Keratinocyte (primary cell): ENCODE data around the gene CCS. TPM values are rescaled to one million over a fixed set of nuclear protein-coding genes. Genes with fewer than 3 reads are reported as not detected.
A peak's percentile ranks its signal among the peaks of the same experiment; 100 is the strongest.

Source experiments
- DNase-seq: peaks from one replicate; pipeline ENCODE4 v3.0.0-alpha.2; 2011; ENCODE audit warnings: low read depth, missing footprints, low spot score
- FAIRE-seq: peaks from 2 replicates; lab custom pipeline; 2011; peaks lifted over from hg19 to GRCh38; lab: Jason Lieb, UNC
- H2AFZ ChIP-seq: 2 replicates; pipeline ENCODE4 v1.6.0; 2012; ENCODE audit warnings: low read length, control low read depth, inconsistent platforms; ENCODE audit not compliant: control insufficient read depth
- H3K27ac ChIP-seq: 2 replicates; pipeline ENCODE4 v1.5.1; 2011; ENCODE audit warnings: low read length; ENCODE audit not compliant: control insufficient read depth, insufficient read depth
- H3K27me3 ChIP-seq: 3 replicates; pipeline ENCODE4 v1.6.0; 2011; ENCODE audit warnings: low read length; ENCODE audit not compliant: control insufficient read depth, insufficient read depth; ENCODE audit errors: extremely low read depth
- H3K36me3 ChIP-seq, 2 experiments: 2 replicates in 1 of 2; 3 replicates in 1 of 2; pipeline ENCODE4 v1.5.1; 2011; ENCODE audit warnings: low read length in 2 of 2, mild to moderate bottlenecking in 1 of 2; ENCODE audit not compliant: control insufficient read depth in 2 of 2, insufficient read depth in 2 of 2; ENCODE audit errors: extremely low read depth in 1 of 2
- H3K4me1 ChIP-seq: 3 replicates; pipeline ENCODE4 v1.5.1; 2011; ENCODE audit warnings: low read length; ENCODE audit not compliant: control insufficient read depth, insufficient read depth; ENCODE audit errors: extremely low read depth
- H3K4me2 ChIP-seq: 3 replicates; pipeline ENCODE4 v1.6.0; 2011; ENCODE audit warnings: low read depth, low read length; ENCODE audit not compliant: control insufficient read depth, insufficient read depth; ENCODE audit errors: extremely low read depth
- H3K4me3 ChIP-seq, 3 experiments: fragments of 200-600 bp in 1 of 3; sonication (generic) in 1 of 3; 2 replicates in 2 of 3; 3 replicates in 1 of 3; pipeline ENCODE4 v1.5.1; 2011 to 2016; ENCODE audit warnings: low read length in 3 of 3, mild to moderate bottlenecking in 3 of 3, control low read depth in 2 of 3, inconsistent platforms in 1 of 3, low read depth in 1 of 3, mixed read lengths in 1 of 3, mixed run types in 1 of 3, moderate library complexity in 1 of 3; ENCODE audit not compliant: control insufficient read depth in 2 of 3, insufficient read depth in 2 of 3; ENCODE audit errors: extremely low read depth in 1 of 3
- H3K79me2 ChIP-seq: 2 replicates; pipeline ENCODE4 v1.6.0; 2012; ENCODE audit warnings: low read length; ENCODE audit not compliant: control insufficient read depth, insufficient read depth
- H3K9ac ChIP-seq: 3 replicates; pipeline ENCODE4 v1.6.0; 2011; ENCODE audit warnings: low read length; ENCODE audit not compliant: control insufficient read depth, insufficient read depth; ENCODE audit errors: extremely low read depth
- H3K9me1 ChIP-seq: 3 replicates; pipeline ENCODE4 v1.6.0; 2011; ENCODE audit warnings: low read length; ENCODE audit not compliant: control insufficient read depth, insufficient read depth; ENCODE audit errors: extremely low read depth
- H3K9me3 ChIP-seq: 2 replicates; pipeline ENCODE4 v1.5.1; 2012; ENCODE audit warnings: low read depth, low read length; ENCODE audit not compliant: control insufficient read depth
- H4K20me1 ChIP-seq: 3 replicates; pipeline ENCODE4 v1.6.0; 2011; ENCODE audit warnings: low read length; ENCODE audit not compliant: control insufficient read depth, insufficient read depth; ENCODE audit errors: extremely low read depth
- EZH2 ChIP-seq: IDR thresholded peaks from one replicate; pipeline ENCODE4 v1.6.1; 2012; ENCODE audit warnings: inconsistent platforms, mild to moderate bottlenecking, low read length, moderate library complexity
- dilution Hi-C: fragments of 300-500 bp; cut with MboI; formaldehyde crosslinking; loops from one replicate; pipeline ENCODE4 v1.7.0; 2020; ENCODE audit warnings: low sequenced_read_pairs; ENCODE audit not compliant: extremely low pct_ligation_motif_present
- polyA plus RNA-seq, 5 experiments: library from polyadenylated mRNA; depleted of rRNA in 3 of 5; stranded (reverse) in 3 of 5; stranded (forward) in 1 of 5; unstranded in 1 of 5; fragments of >200 nt; gene quantifications; 1 replicate in 1 of 5; 2 replicates in 3 of 5; 3 replicates in 1 of 5; pipeline versions ENCODE4 v1.2.1 to v1.2.3, GENCODE V29; 2011 to 2012; ENCODE audit warnings: missing spikeins in 2 of 5, low read depth in 1 of 5, low replicate concordance in 1 of 5
- TF ChIP-seq, protein P1 (sequence below), 3 experiments: IDR thresholded peaks in 1 of 3; conservative IDR thresholded peaks in 1 of 3; optimal IDR thresholded peaks in 1 of 3; 2 replicates in 2 of 3; 3 replicates in 1 of 3; pipeline versions ENCODE3 to v1.5.1; 2011; ENCODE audit warnings: low read length in 3 of 3, mild to moderate bottlenecking in 3 of 3, moderate library complexity in 2 of 3, control low read depth in 1 of 3, inconsistent platforms in 1 of 3; ENCODE audit not compliant: insufficient read depth in 2 of 3; ENCODE audit errors: extremely low read depth in 1 of 3

CCS gene
- polyA plus RNA-seq, 1 donor (not counting 4 experiments of a cell fraction or from before 2014, with no cell fraction given): 17.6 TPM

- Histone ChIP-seq H3K4me3 (peak overlapping the region; percentile 4 to 71 (median 65)), H3K9ac (no peak overlapping the region), H2AFZ (no peak overlapping the region), H3K79me2 (no peaks in the 10 kb centered on the region), H3K4me1 (peaks cover 5% of the 10 kb centered on the region), H4K20me1 (no peaks in the 10 kb centered on the region), H3K36me3 (no peaks in the 10 kb centered on the region), H3K27me3 (peaks cover 8% of the 10 kb centered on the region), H3K27ac (no peak overlapping the region), H3K4me2 (peak overlapping the region; percentile 91), H3K9me3 (no peaks in the 10 kb centered on the region), H3K9me1 (no peaks in the 10 kb centered on the region)
- dilution Hi-C loops: no loop called here
- peak; percentile 29 for TF ChIP-seq EZH2
- TF ChIP-seq, protein P1, sequence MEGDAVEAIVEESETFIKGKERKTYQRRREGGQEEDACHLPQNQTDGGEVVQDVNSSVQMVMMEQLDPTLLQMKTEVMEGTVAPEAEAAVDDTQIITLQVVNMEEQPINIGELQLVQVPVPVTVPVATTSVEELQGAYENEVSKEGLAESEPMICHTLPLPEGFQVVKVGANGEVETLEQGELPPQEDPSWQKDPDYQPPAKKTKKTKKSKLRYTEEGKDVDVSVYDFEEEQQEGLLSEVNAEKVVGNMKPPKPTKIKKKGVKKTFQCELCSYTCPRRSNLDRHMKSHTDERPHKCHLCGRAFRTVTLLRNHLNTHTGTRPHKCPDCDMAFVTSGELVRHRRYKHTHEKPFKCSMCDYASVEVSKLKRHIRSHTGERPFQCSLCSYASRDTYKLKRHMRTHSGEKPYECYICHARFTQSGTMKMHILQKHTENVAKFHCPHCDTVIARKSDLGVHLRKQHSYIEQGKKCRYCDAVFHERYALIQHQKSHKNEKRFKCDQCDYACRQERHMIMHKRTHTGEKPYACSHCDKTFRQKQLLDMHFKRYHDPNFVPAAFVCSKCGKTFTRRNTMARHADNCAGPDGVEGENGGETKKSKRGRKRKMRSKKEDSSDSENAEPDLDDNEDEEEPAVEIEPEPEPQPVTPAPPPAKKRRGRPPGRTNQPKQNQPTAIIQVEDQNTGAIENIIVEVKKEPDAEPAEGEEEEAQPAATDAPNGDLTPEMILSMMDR (optimal IDR thresholded peaks at IDR 0.05 in 1 of 3, IDR thresholded peaks at IDR 0.05 in 1 of 3, conservative IDR thresholded peaks at IDR 0.05 in 1 of 3; ENCODE audit: extremely low read depth in 1 of 3, insufficient read depth in 2 of 3, low read length in 3 of 3): no peak
- no peak for DNase-seq
- no peak for FAIRE-seq
These were observed 25.2 kb upstream of the CCS start for GRCh38 chr11:66567787-66568123.

DNA sequence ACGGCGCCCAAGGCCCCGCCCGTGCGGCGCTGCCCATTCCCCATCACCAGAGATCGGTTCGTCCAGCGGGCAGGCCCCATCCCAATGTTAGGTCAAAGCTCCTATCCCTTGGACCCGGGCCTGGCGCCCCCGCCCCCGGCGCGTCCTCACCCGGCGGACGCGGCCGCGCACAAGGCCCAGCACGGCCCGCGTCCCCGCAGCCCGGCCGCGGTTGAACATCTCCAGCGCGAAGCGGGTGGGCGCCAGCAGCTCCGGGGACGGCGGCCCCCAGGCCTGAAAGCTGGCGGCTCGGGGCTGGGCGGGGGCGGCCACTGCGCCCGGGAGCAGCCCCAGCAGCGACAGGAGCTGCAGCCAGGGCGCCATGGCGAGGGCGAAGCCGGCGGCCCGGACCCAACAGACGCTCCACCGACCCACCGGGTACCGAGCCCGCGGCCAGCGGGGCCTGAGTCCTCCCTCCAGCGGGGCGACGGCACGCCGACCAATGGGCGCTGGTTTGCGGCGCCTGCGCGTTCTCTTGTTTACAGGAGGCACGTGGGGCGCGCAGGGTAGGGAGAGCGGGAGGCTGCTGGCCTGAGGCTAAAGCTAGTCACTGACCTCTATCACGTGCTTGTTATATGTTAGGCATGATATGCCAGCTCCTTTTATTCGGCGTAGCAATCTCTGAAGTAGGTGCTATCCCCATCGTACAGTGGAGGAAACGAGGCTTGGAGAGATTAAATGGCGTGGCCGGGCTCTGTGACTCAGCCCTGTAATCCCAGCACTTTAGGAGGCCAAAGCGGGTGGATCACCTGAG is 24.7 kb upstream of the CCS start, which contains the start of gene CTSF:
Gene CTSF (minus strand): TSS at position 483 of the 793 bp plus-strand sequence. CDS start 120 bp downstream, at position 363.
- H3K4me2 ChIP-seq: peak within 1 kb of the TSS; percentile 91
- peak within 1 kb of the TSS; percentile 14 for H3K27ac ChIP-seq
- no peak for TF ChIP-seq EZH2
- TF ChIP-seq, protein P1 (optimal IDR thresholded peaks at IDR 0.05 in 1 of 3, IDR thresholded peaks at IDR 0.05 in 1 of 3, conservative IDR thresholded peaks at IDR 0.05 in 1 of 3; ENCODE audit: extremely low read depth in 1 of 3, insufficient read depth in 2 of 3, low read length in 3 of 3): no peak
- H3K27me3 ChIP-seq: peaks cover 8% of the 10 kb centered on the region
- no peaks in the 10 kb centered on the region for H4K20me1 ChIP-seq
- H3K9me3 ChIP-seq: no peaks in the 10 kb centered on the region
- no peaks in the 10 kb centered on the region for H3K9me1 ChIP-seq
- H3K4me3 ChIP-seq: peak within 1 kb of the TSS; percentile 39 to 71 (median 65)
- H2AFZ ChIP-seq: peak within 1 kb of the TSS; percentile 83
- no peaks in the 10 kb centered on the region for H3K36me3 ChIP-seq
- DNase-seq: peak; percentile 56
- H3K9ac ChIP-seq: peak within 1 kb of the TSS; percentile 22
- H3K4me1 ChIP-seq: peaks cover 5% of the 10 kb centered on the region
- no peak for FAIRE-seq
- dilution Hi-C loops: no loop called here
- H3K79me2 ChIP-seq: no peaks in the 10 kb centered on the region
